ENCODE data around the gene DNAAF5. TPM values are rescaled to one million over a fixed set of nuclear protein-coding genes. Genes with fewer than 3 reads are reported as not detected.

DNAAF5 gene
- total and polyA plus RNA-seq, 2 of the 4 experiments (the other 2 are of a cell fraction), result 12.4 to 32.6 TPM

DNA sequence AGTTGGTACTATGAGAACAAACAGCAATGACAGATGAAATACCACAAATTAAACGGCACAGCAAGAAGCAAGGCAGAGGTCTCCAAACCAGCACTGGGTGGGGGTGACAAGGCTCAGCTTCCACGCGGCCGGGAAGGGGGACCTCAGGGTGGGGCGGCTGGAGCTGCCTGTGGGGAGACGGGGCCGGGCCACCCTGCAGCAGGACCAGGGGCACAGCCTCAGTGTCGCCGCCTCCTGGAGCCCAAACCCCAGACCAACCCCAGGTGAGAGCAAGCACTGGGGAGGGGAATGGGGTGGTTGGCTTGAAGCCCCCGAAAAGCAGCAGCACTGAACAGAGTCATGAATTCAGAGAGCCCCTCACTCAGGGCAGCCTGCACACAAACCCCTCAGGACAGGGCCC, 49.9 kb downstream of the DNAAF5 start:
- H3K23ac ChIP-seq (ENCODE audit: low read depth, low read length), result no peak overlapping the region
- intact Hi-C loops (cut with micrococcal nuclease), result no loop called here
- dilution Hi-C loops (cut with HindIII; ENCODE audit: low sequenced_read_pairs, unreplicated experiment), result no loop called here

More for the DNA sequence above, 49.9 kb downstream of the DNAAF5 start:
- Histone ChIP-seq H2AK5ac (ENCODE audit: low read depth, low read length) (no peak overlapping the region), H3K4ac (ENCODE audit: low read depth, low read length) (no peak overlapping the region), H3K79me1 (ENCODE audit: low read depth in 1 of 2, low read length in 2 of 2) (peaks cover 0 to 4% of the 10 kb centered on the region in 2 experiments; a peak in 1 of 4 replicates), H3K4me1 (ENCODE audit: control insufficient read depth, insufficient read depth, low read length) (peaks cover 11% of the 10 kb centered on the region), H4K5ac (ENCODE audit: low read depth, low read length) (no peak overlapping the region), H3K4me2 (ENCODE audit: low read depth, low read length) (no peak overlapping the region), H2BK120ac (ENCODE audit: low read depth, low read length) (no peak overlapping the region), H4K8ac (ENCODE audit: low read depth in 2 of 2, low read length in 2 of 2) (no peak overlapping the region), H3K56ac (ENCODE audit: extremely low read depth, insufficient read depth, low read length) (no peak overlapping the region), H3K27me3 (ENCODE audit: control insufficient read depth, insufficient read depth, low read length) (no peaks in the 10 kb centered on the region), H3K9ac (ENCODE audit: low read depth, low read length) (no peak overlapping the region), H3K4me3 (ENCODE audit: insufficient read depth, low read depth, low read length) (no peak overlapping the region), H2BK20ac (ENCODE audit: low read depth, low read length) (no peak overlapping the region), H2AK9ac (replicated peaks; ENCODE audit: low read depth, low read length, poor library complexity) (no peak overlapping the region), H3K9me3 (ENCODE audit: control insufficient read depth, insufficient read depth, low read length) (no peaks in the 10 kb centered on the region), H2AFZ (replicated peaks; ENCODE audit: low read length, poor library complexity) (no peak overlapping the region), H4K91ac (ENCODE audit: insufficient read depth, low read depth, low read length) (no peak overlapping the region), H3K36me3 (ENCODE audit: control insufficient read depth, insufficient read depth, low read length) (peaks cover 29% of the 10 kb centered on the region), H3K14ac (replicated peaks; ENCODE audit: low read depth, low read length) (no peak overlapping the region), H3K27ac (ENCODE audit: insufficient read depth, low read length) (no peak overlapping the region), H2BK15ac (ENCODE audit: low read depth, low read length) (no peak overlapping the region), H3K9me1 (ENCODE audit: insufficient read depth, low read length) (peaks cover 3% of the 10 kb centered on the region; the same call in 1 of the 2 replicates), H3K18ac (ENCODE audit: low read depth, low read length) (no peak overlapping the region), H4K20me1 (ENCODE audit: insufficient read depth, low read length) (no peaks in the 10 kb centered on the region; the same call in 1 of the 2 replicates), H2BK5ac (ENCODE audit: low read depth, low read length, poor library complexity, severe bottlenecking) (no peak overlapping the region)
- ChIA-PET POLR2A (ENCODE audit: unreplicated experiment) (no interaction called here), CTCF (interaction anchor here (0.5 to 1.0 kb wide), 2 partner anchors 18 to 443 kb away, joined by 3 read pairs; no protein-coding TSS in a partner anchor)
- no TSS peak for BruUV-seq (replicated peaks)
- ATAC-seq (ENCODE audit: low read depth), result no peak
- in situ Hi-C loops (cut with MboI; ENCODE audit: low sequenced_read_pairs), result loop anchor here (5.0 kb wide), 1 partner anchor 459 kb away; no protein-coding TSS in a partner anchor
- no CpG with 5 or more reads among the region's 10 CpGs for WGBS, 2 experiments (ENCODE audit: extremely low coverage in 2 of 2, insufficient read length in 1 of 2)
- DNase-seq, result no peak
- TF ChIP-seq, protein P1, sequence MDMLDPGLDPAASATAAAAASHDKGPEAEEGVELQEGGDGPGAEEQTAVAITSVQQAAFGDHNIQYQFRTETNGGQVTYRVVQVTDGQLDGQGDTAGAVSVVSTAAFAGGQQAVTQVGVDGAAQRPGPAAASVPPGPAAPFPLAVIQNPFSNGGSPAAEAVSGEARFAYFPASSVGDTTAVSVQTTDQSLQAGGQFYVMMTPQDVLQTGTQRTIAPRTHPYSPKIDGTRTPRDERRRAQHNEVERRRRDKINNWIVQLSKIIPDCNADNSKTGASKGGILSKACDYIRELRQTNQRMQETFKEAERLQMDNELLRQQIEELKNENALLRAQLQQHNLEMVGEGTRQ (IDR thresholded peaks at IDR 0.05; ENCODE audit: low read depth, low read length), result no peak
- TF ChIP-seq NFE2L2 (IDR thresholded peaks at IDR 0.05; ENCODE audit: low read depth, low read length), result no peak
- no peak for TF ChIP-seq CHD1 (IDR thresholded peaks at IDR 0.05; ENCODE audit: low read depth, low read length)
- TF ChIP-seq RFX5 (IDR thresholded peaks at IDR 0.05; ENCODE audit: low read depth, low read length), result no peak
- no peak for TF ChIP-seq MAFK (IDR thresholded peaks at IDR 0.05; ENCODE audit: low read depth, low read length)
- TF ChIP-seq RCOR1 (IDR thresholded peaks at IDR 0.05; ENCODE audit: insufficient replicate concordance, low read length), result no peak
- TF ChIP-seq, protein P2, sequence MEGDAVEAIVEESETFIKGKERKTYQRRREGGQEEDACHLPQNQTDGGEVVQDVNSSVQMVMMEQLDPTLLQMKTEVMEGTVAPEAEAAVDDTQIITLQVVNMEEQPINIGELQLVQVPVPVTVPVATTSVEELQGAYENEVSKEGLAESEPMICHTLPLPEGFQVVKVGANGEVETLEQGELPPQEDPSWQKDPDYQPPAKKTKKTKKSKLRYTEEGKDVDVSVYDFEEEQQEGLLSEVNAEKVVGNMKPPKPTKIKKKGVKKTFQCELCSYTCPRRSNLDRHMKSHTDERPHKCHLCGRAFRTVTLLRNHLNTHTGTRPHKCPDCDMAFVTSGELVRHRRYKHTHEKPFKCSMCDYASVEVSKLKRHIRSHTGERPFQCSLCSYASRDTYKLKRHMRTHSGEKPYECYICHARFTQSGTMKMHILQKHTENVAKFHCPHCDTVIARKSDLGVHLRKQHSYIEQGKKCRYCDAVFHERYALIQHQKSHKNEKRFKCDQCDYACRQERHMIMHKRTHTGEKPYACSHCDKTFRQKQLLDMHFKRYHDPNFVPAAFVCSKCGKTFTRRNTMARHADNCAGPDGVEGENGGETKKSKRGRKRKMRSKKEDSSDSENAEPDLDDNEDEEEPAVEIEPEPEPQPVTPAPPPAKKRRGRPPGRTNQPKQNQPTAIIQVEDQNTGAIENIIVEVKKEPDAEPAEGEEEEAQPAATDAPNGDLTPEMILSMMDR (conservative IDR thresholded peaks at IDR 0.05; ENCODE audit: low read depth, low read length), result no peak
- no peak for TF ChIP-seq FOS (IDR thresholded peaks at IDR 0.05; ENCODE audit: low read depth, low read length)
- TF ChIP-seq POLR2A (IDR thresholded peaks at IDR 0.05; ENCODE audit: low read depth, low read length), result no peak
- TF ChIP-seq RAD21 (IDR thresholded peaks at IDR 0.05; ENCODE audit: low read length), result no peak
